ENCODE data around the gene ANG.
"Not testable (repeated sequence)": the region's sequence is repeated elsewhere in the genome, so short reads cannot be mapped to it uniquely, and the experiment has no call there.

Gene ANG

GRCh38 chr14:20688167-20688839 lies at the start of gene ANG:
ANG (plus strand) TSS chr14:20688764; CDS start chr14:20693565, 4,801 bp downstream.
- H3K27ac ChIP-seq (ENCODE audit: low read depth in 2 of 2, low read length in 2 of 2) = peak within 1 kb of the TSS; percentile 87 to 99
- H3K9ac ChIP-seq (ENCODE audit: low read depth in 1 of 2, low read length in 2 of 2) = peak within 1 kb of the TSS; percentile 10 to 99
- peaks cover 26 to 47% of the 10 kb centered on the region in 2 donors for H3K4me1 ChIP-seq (ENCODE audit: control insufficient read depth in 2 of 2, insufficient read depth in 2 of 2, low read length in 2 of 2)
- peak within 1 kb of the TSS; percentile 8 to 25 for H3K4me3 ChIP-seq (ENCODE audit: low read length in 2 of 2)
- no peaks in the 10 kb centered on the region for H3K27me3 ChIP-seq (ENCODE audit: control insufficient read depth in 2 of 2, insufficient read depth in 2 of 2, low read length in 2 of 2)
- H3K9me3 ChIP-seq (ENCODE audit: control insufficient read depth in 2 of 2, low read length in 2 of 2) = no peaks in the 10 kb centered on the region
- H3K36me3 ChIP-seq (ENCODE audit: control insufficient read depth in 2 of 2, insufficient read depth in 2 of 2, low read length in 2 of 2) = peaks cover 0 to 4% of the 10 kb centered on the region in 2 donors

GRCh38 chr14:20641591-20641990 lies 47.0 kb upstream of the ANG start, which contains the start of gene OR6S1:
OR6S1 (minus strand) TSS chr14:20641691; CDS start chr14:20641691, 0 bp downstream.
- H3K36me3 ChIP-seq (ENCODE audit: control insufficient read depth in 2 of 2, insufficient read depth in 2 of 2, low read length in 2 of 2) = no peaks in the 10 kb centered on the region
- H3K4me3 ChIP-seq (ENCODE audit: low read length in 2 of 2) = no peak within 1 kb of the TSS
- H3K27me3 ChIP-seq (ENCODE audit: control insufficient read depth in 2 of 2, insufficient read depth in 2 of 2, low read length in 2 of 2) = peaks cover 0 to 3% of the 10 kb centered on the region in 2 donors
- no peak within 1 kb of the TSS for H3K9ac ChIP-seq (ENCODE audit: low read depth in 1 of 2, low read length in 2 of 2)
- H3K27ac ChIP-seq (ENCODE audit: low read depth in 2 of 2, low read length in 2 of 2) = no peak within 1 kb of the TSS
- no peaks in the 10 kb centered on the region for H3K4me1 ChIP-seq (ENCODE audit: control insufficient read depth in 2 of 2, insufficient read depth in 2 of 2, low read length in 2 of 2)
- no peaks in the 10 kb centered on the region for H3K9me3 ChIP-seq (ENCODE audit: control insufficient read depth in 2 of 2, low read length in 2 of 2)

GRCh38 chr14:20642182-20642581 lies 46.4 kb upstream of the ANG start:
- no peak overlapping the region for H3K27ac ChIP-seq (ENCODE audit: low read depth in 2 of 2, low read length in 2 of 2)
- no peaks in the 10 kb centered on the region for H3K4me1 ChIP-seq (ENCODE audit: control insufficient read depth in 2 of 2, insufficient read depth in 2 of 2, low read length in 2 of 2)
- H3K9ac ChIP-seq (ENCODE audit: low read depth in 1 of 2, low read length in 2 of 2) = no peak overlapping the region
- H3K9me3 ChIP-seq (ENCODE audit: control insufficient read depth in 2 of 2, low read length in 2 of 2) = no peaks in the 10 kb centered on the region
- H3K36me3 ChIP-seq (ENCODE audit: control insufficient read depth in 2 of 2, insufficient read depth in 2 of 2, low read length in 2 of 2) = no peaks in the 10 kb centered on the region
- H3K27me3 ChIP-seq (ENCODE audit: control insufficient read depth in 2 of 2, insufficient read depth in 2 of 2, low read length in 2 of 2) = peaks cover 0 to 3% of the 10 kb centered on the region in 2 donors
- H3K4me3 ChIP-seq (ENCODE audit: low read length in 2 of 2) = no peak overlapping the region

DNA sequence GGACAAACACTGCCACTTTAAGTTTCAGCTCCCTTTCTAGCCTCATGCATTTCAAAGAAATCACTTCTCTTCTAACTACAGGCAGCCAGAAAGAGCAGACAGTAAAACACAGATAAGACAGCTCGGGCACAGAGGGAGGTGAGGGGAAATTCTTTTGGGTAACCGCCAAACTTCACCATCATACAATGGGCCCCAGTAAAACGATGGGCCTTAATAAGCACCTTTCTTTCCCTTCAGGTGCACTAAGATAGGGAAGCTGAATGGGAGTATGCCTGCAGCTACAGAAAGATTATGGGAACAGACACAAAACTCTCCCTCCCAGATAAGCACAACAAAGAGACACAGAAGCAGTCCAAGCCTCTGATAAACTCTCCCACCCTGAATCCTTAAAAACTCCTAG lies 45.8 kb upstream of the ANG start:
- H3K36me3 ChIP-seq (ENCODE audit: control insufficient read depth in 2 of 2, insufficient read depth in 2 of 2, low read length in 2 of 2); H3K4me3 ChIP-seq (ENCODE audit: low read length in 2 of 2); H3K27me3 ChIP-seq (ENCODE audit: control insufficient read depth in 2 of 2, insufficient read depth in 2 of 2, low read length in 2 of 2); H3K9me3 ChIP-seq (ENCODE audit: control insufficient read depth in 2 of 2, low read length in 2 of 2); H3K9ac ChIP-seq (ENCODE audit: low read depth in 1 of 2, low read length in 2 of 2); H3K4me1 ChIP-seq (ENCODE audit: control insufficient read depth in 2 of 2, insufficient read depth in 2 of 2, low read length in 2 of 2); H3K27ac ChIP-seq (ENCODE audit: low read depth in 2 of 2, low read length in 2 of 2): not testable (repeated sequence)

GRCh38 chr14:20644520-20644919 lies 44.0 kb upstream of the ANG start:
- Histone ChIP-seq H3K9me3 (ENCODE audit: control insufficient read depth in 2 of 2, low read length in 2 of 2) (no peaks in the 10 kb centered on the region), H3K36me3 (ENCODE audit: control insufficient read depth in 2 of 2, insufficient read depth in 2 of 2, low read length in 2 of 2) (no peaks in the 10 kb centered on the region), H3K27me3 (ENCODE audit: control insufficient read depth in 2 of 2, insufficient read depth in 2 of 2, low read length in 2 of 2) (peaks cover 0 to 3% of the 10 kb centered on the region in 2 donors)

DNA sequence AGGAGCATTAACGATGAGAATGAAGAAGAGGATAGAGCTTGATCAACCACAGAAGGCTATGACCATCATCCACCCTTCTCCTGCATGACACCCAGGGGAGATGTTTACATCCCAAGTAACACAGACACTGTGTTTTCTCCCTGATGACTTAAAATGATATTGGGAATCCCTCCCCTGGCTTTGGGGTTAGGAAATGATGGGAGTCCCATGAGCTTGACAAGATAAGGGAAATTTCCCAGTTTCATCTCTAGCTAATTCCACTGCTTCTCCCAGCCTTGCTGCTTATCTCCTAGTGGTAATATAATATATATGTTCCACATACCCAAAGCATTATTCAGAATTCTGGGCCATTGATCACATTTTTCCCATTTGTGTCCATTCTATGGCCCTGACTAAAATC lies 43.1 kb upstream of the ANG start:
- Histone ChIP-seq H3K9ac (ENCODE audit: low read depth in 1 of 2, low read length in 2 of 2) (no peak overlapping the region), H3K4me3 (ENCODE audit: low read length in 2 of 2) (no peak overlapping the region), H3K36me3 (ENCODE audit: control insufficient read depth in 2 of 2, insufficient read depth in 2 of 2, low read length in 2 of 2) (no peaks in the 10 kb centered on the region), H3K27me3 (ENCODE audit: control insufficient read depth in 2 of 2, insufficient read depth in 2 of 2, low read length in 2 of 2) (peaks cover 0 to 3% of the 10 kb centered on the region in 2 donors), H3K27ac (ENCODE audit: low read depth in 2 of 2, low read length in 2 of 2) (no peak overlapping the region), H3K9me3 (ENCODE audit: control insufficient read depth in 2 of 2, low read length in 2 of 2) (no peaks in the 10 kb centered on the region), H3K4me1 (ENCODE audit: control insufficient read depth in 2 of 2, insufficient read depth in 2 of 2, low read length in 2 of 2) (no peaks in the 10 kb centered on the region)

More at GRCh38 chr14:20644520-20644919, 44.0 kb upstream of the ANG start:
- H3K4me1 ChIP-seq (ENCODE audit: control insufficient read depth in 2 of 2, insufficient read depth in 2 of 2, low read length in 2 of 2) = no peaks in the 10 kb centered on the region
- no peak overlapping the region for H3K27ac ChIP-seq (ENCODE audit: low read depth in 2 of 2, low read length in 2 of 2)
- H3K4me3 ChIP-seq (ENCODE audit: low read length in 2 of 2) = no peak overlapping the region
- H3K9ac ChIP-seq (ENCODE audit: low read depth in 1 of 2, low read length in 2 of 2) = no peak overlapping the region

- Histone ChIP-seq H3K27me3 (ENCODE audit: control insufficient read depth in 2 of 2, insufficient read depth in 2 of 2, low read length in 2 of 2) (peaks cover 26 to 37% of the 10 kb centered on the region in 2 donors), H3K9me3 (ENCODE audit: control insufficient read depth in 2 of 2, low read length in 2 of 2) (no peaks in the 10 kb centered on the region), H3K4me1 (ENCODE audit: control insufficient read depth in 2 of 2, insufficient read depth in 2 of 2, low read length in 2 of 2) (no peaks in the 10 kb centered on the region), H3K9ac (ENCODE audit: low read depth in 1 of 2, low read length in 2 of 2) (no peak overlapping the region), H3K27ac (ENCODE audit: low read depth in 2 of 2, low read length in 2 of 2) (no peak overlapping the region), H3K36me3 (ENCODE audit: control insufficient read depth in 2 of 2, insufficient read depth in 2 of 2, low read length in 2 of 2) (no peaks in the 10 kb centered on the region), H3K4me3 (ENCODE audit: low read length in 2 of 2) (no peak overlapping the region)
Measured at GRCh38 chr14:20652996-20653975, 35.3 kb upstream of the ANG start.

- Histone ChIP-seq H3K36me3 (ENCODE audit: control insufficient read depth in 2 of 2, insufficient read depth in 2 of 2, low read length in 2 of 2) (no peaks in the 10 kb centered on the region), H3K9me3 (ENCODE audit: control insufficient read depth in 2 of 2, low read length in 2 of 2) (no peaks in the 10 kb centered on the region), H3K4me3 (ENCODE audit: low read length in 2 of 2) (no peak overlapping the region), H3K9ac (ENCODE audit: low read depth in 1 of 2, low read length in 2 of 2) (no peak overlapping the region), H3K27ac (ENCODE audit: low read depth in 2 of 2, low read length in 2 of 2) (no peak overlapping the region), H3K27me3 (ENCODE audit: control insufficient read depth in 2 of 2, insufficient read depth in 2 of 2, low read length in 2 of 2) (peaks cover 26 to 41% of the 10 kb centered on the region in 2 donors), H3K4me1 (ENCODE audit: control insufficient read depth in 2 of 2, insufficient read depth in 2 of 2, low read length in 2 of 2) (no peaks in the 10 kb centered on the region)
Measured at GRCh38 chr14:20655851-20656250, 32.7 kb upstream of the ANG start.

GRCh38 chr14:20656274-20656673 lies 32.3 kb upstream of the ANG start:
- Histone ChIP-seq H3K27me3 (ENCODE audit: control insufficient read depth in 2 of 2, insufficient read depth in 2 of 2, low read length in 2 of 2) (peaks cover 26 to 41% of the 10 kb centered on the region in 2 donors), H3K27ac (ENCODE audit: low read depth in 2 of 2, low read length in 2 of 2) (no peak overlapping the region), H3K9me3 (ENCODE audit: control insufficient read depth in 2 of 2, low read length in 2 of 2) (no peaks in the 10 kb centered on the region), H3K9ac (ENCODE audit: low read depth in 1 of 2, low read length in 2 of 2) (no peak overlapping the region), H3K4me3 (ENCODE audit: low read length in 2 of 2) (no peak overlapping the region), H3K36me3 (ENCODE audit: control insufficient read depth in 2 of 2, insufficient read depth in 2 of 2, low read length in 2 of 2) (no peaks in the 10 kb centered on the region), H3K4me1 (ENCODE audit: control insufficient read depth in 2 of 2, insufficient read depth in 2 of 2, low read length in 2 of 2) (no peaks in the 10 kb centered on the region)
